H1 (cell line): Measurements from ENCODE around the gene XPO6. TPM values are rescaled to one million over a fixed set of nuclear protein-coding genes. Genes with fewer than 3 reads are reported as not detected.

Source experiments
- CTCF ChIA-PET: fragments of 300-600 bp; sonication (Branson Sonifier 250); formaldehyde crosslinking; loops from one replicate; lab custom pipeline; 2021; ENCODE audit not compliant: partially characterized antibody; lab: Charles Lee
- POLR2A ChIA-PET: fragments of 300-600 bp; sonication (Branson Sonifier 250); formaldehyde crosslinking; loops from one replicate; lab custom pipeline; 2021; ENCODE audit warnings: inconsistent platforms; ENCODE audit not compliant: partially characterized antibody; lab: Charles Lee
- DNase-seq, 2 experiments: peaks; one replicate each; pipeline versions ENCODE4 v3.0.0 to v3.0.0-alpha.2; 2010 to 2022; ENCODE audit warnings: low spot score in 2 of 2, low read depth in 1 of 2, mixed read lengths in 1 of 2
- FAIRE-seq: peaks from 2 replicates; lab custom pipeline; 2011; peaks lifted over from hg19 to GRCh38; lab: Jason Lieb, UNC
- H2AFZ ChIP-seq: 2 replicates; pipeline ENCODE4 v1.8.1; 2012; ENCODE audit warnings: low read length, inconsistent platforms
- H2AK5ac ChIP-seq: 2 replicates; pipeline ENCODE4 v1.6.1; 2013; ENCODE audit warnings: low read depth, low read length
- H2BK120ac ChIP-seq: replicated peaks from 2 replicates; pipeline ENCODE3; 2013; ENCODE audit warnings: low read depth, low read length, inconsistent platforms
- H2BK12ac ChIP-seq: 2 replicates; pipeline ENCODE4 v1.6.1; 2013; ENCODE audit warnings: low read depth, low read length
- H2BK15ac ChIP-seq: 2 replicates; pipeline ENCODE4 v1.6.1; 2013; ENCODE audit warnings: low read length
- H2BK20ac ChIP-seq: 2 replicates; pipeline ENCODE4 v1.6.1; 2013; ENCODE audit warnings: low read length
- H2BK5ac ChIP-seq: 2 replicates; pipeline ENCODE4 v1.6.1; 2013; ENCODE audit warnings: low read depth, low read length
- H3K14ac ChIP-seq: 2 replicates; pipeline ENCODE4 v1.6.1; 2013; ENCODE audit warnings: inconsistent platforms; ENCODE audit not compliant: insufficient read length
- H3K18ac ChIP-seq: 2 replicates; pipeline ENCODE4 v1.6.1; 2013; ENCODE audit warnings: low read length; ENCODE audit errors: extremely low read depth
- H3K23ac ChIP-seq: 2 replicates; pipeline ENCODE4 v1.6.1; 2013; ENCODE audit warnings: inconsistent platforms; ENCODE audit not compliant: insufficient read length
- H3K23me2 ChIP-seq: 2 replicates; pipeline ENCODE4 v1.6.1; 2013; ENCODE audit warnings: low read depth, low read length
- H3K27ac ChIP-seq: 2 replicates; pipeline ENCODE4 v1.6.1; 2011; ENCODE audit warnings: low read depth, low read length, inconsistent platforms
- H3K27me3 ChIP-seq, 4 experiments: replicated peaks in 1 of 4; 1 replicate in 1 of 4; 2 replicates in 3 of 4; pipeline versions ENCODE4 v1.6.1 to v1.8.1; 2011 to 2013; ENCODE audit warnings: low read length in 3 of 4, mild to moderate bottlenecking in 3 of 4, inconsistent platforms in 2 of 4, mixed read lengths in 2 of 4, moderate library complexity in 1 of 4; ENCODE audit not compliant: control insufficient read depth in 3 of 4, insufficient read depth in 3 of 4; ENCODE audit errors: extremely low read depth in 1 of 4
- H3K36me3 ChIP-seq, 4 experiments: 2 replicates each; pipeline versions ENCODE4 v1.6.1 to v1.8.1; 2011 to 2013; ENCODE audit warnings: mild to moderate bottlenecking in 4 of 4, low read length in 3 of 4, moderate library complexity in 2 of 4, control low read depth in 1 of 4, inconsistent platforms in 1 of 4; ENCODE audit not compliant: insufficient read depth in 4 of 4, control insufficient read depth in 2 of 4
- H3K4ac ChIP-seq: replicated peaks from 2 replicates; pipeline ENCODE3; 2013; ENCODE audit warnings: low read length, low read depth, mixed read lengths, inconsistent platforms; ENCODE audit not compliant: insufficient read length
- H3K4me1 ChIP-seq, 4 experiments: replicated peaks in 1 of 4; 1 replicate in 1 of 4; 2 replicates in 3 of 4; pipeline versions ENCODE4 v1.6.1 to v1.8.1; 2011 to 2013; ENCODE audit warnings: low read length in 3 of 4, inconsistent platforms in 2 of 4, mixed read lengths in 1 of 4; ENCODE audit not compliant: insufficient read depth in 4 of 4, control insufficient read depth in 3 of 4
- H3K4me2 ChIP-seq, 2 experiments: 2 replicates each; pipeline versions ENCODE4 v1.6.1 to v1.8.1; 2011 to 2013; ENCODE audit warnings: low read depth in 2 of 2, low read length in 2 of 2, control low read depth in 1 of 2, inconsistent platforms in 1 of 2, mild to moderate bottlenecking in 1 of 2; ENCODE audit not compliant: insufficient read depth in 1 of 2
- H3K4me3 ChIP-seq, 4 experiments: fragments of 200-600, 300-600 bp in 1 of 4; sonication (generic), shearing (Covaris generic), sonication (Bioruptor Twin) in 1 of 4; 2 replicates each; pipeline versions ENCODE4 v1.5.1 to v1.8.1; 2011 to 2016; ENCODE audit warnings: low read length in 4 of 4, low read depth in 3 of 4, control low read depth in 2 of 4, inconsistent platforms in 2 of 4, mild to moderate bottlenecking in 2 of 4, mixed read lengths in 1 of 4, moderate library complexity in 1 of 4; ENCODE audit not compliant: insufficient read depth in 2 of 4; ENCODE audit errors: extremely low read depth in 1 of 4
- H3K56ac ChIP-seq: replicated peaks from 2 replicates; pipeline ENCODE3; 2013; ENCODE audit warnings: low read depth, mild to moderate bottlenecking, mixed read lengths, low read length, inconsistent platforms; ENCODE audit not compliant: insufficient read length
- H3K79me1 ChIP-seq: 2 replicates; pipeline ENCODE4 v1.6.1; 2013; ENCODE audit warnings: low read depth, low read length, control low read depth
- H3K79me2 ChIP-seq, 2 experiments: 2 replicates each; pipeline versions ENCODE4 v1.6.1 to v1.8.1; 2012 to 2013; ENCODE audit warnings: low read length in 2 of 2, mild to moderate bottlenecking in 2 of 2, inconsistent platforms in 1 of 2; ENCODE audit not compliant: insufficient read depth in 2 of 2, control insufficient read depth in 1 of 2
- H3K9ac ChIP-seq, 4 experiments: replicated peaks in 1 of 4; 1 replicate in 1 of 4; 2 replicates in 3 of 4; pipeline versions ENCODE4 v1.6.1 to v1.8.1; 2011 to 2013; ENCODE audit warnings: low read depth in 3 of 4, low read length in 3 of 4, control low read depth in 2 of 4, mild to moderate bottlenecking in 2 of 4, moderate library complexity in 2 of 4, inconsistent platforms in 1 of 4; ENCODE audit errors: extremely low read depth in 1 of 4
- H3K9me3 ChIP-seq, 2 experiments: 2 replicates each; pipeline versions ENCODE4 v1.6.1 to v1.8.1; 2012 to 2013; ENCODE audit warnings: mild to moderate bottlenecking in 2 of 2, moderate library complexity in 2 of 2, control low read depth in 1 of 2, inconsistent platforms in 1 of 2, low read depth in 1 of 2, low read length in 1 of 2, mixed read lengths in 1 of 2; ENCODE audit not compliant: insufficient read depth in 2 of 2
- H4K20me1 ChIP-seq, 2 experiments: replicated peaks in 1 of 2; 2 replicates each; pipeline versions ENCODE3 to v1.8.1; 2011 to 2013; ENCODE audit warnings: inconsistent platforms in 2 of 2, low read length in 2 of 2, mild to moderate bottlenecking in 1 of 2; ENCODE audit not compliant: insufficient read depth in 2 of 2, control insufficient read depth in 1 of 2
- H4K5ac ChIP-seq: 2 replicates; pipeline ENCODE4 v1.6.1; 2013; ENCODE audit warnings: low read length, low read depth, mixed read lengths, inconsistent platforms; ENCODE audit not compliant: insufficient read length
- H4K8ac ChIP-seq: 2 replicates; pipeline ENCODE4 v1.8.0; 2013; ENCODE audit warnings: mild to moderate bottlenecking, moderate library complexity, low read length, inconsistent platforms; ENCODE audit not compliant: insufficient read depth; ENCODE audit errors: extremely low read depth
- H4K91ac ChIP-seq: replicated peaks from 2 replicates; pipeline ENCODE3; 2013; ENCODE audit warnings: low read length, mixed read lengths, inconsistent platforms; ENCODE audit not compliant: insufficient read length
- EGR1 ChIP-seq: IDR thresholded peaks from 2 replicates; pipeline ENCODE4 v1.6.1; 2011; ENCODE audit warnings: low read depth, low read length, borderline replicate concordance
- RFX5 ChIP-seq: IDR thresholded peaks from 2 replicates; pipeline ENCODE4 v1.6.1; 2011; ENCODE audit warnings: low read depth, low read length, improper control_type of control experiment, borderline replicate concordance
- RXRA ChIP-seq: IDR thresholded peaks from 2 replicates; pipeline ENCODE4 v1.6.1; 2011; ENCODE audit warnings: low read depth, mild to moderate bottlenecking, low read length, moderate library complexity; ENCODE audit not compliant: insufficient read depth
- WGBS, 2 experiments: shearing (Covaris generic) in 1 of 2; methylation state at CpG; one replicate each; pipeline versions ENCODE4 v1.1.6 to v1.1.7; 2013 to 2015; ENCODE audit warnings: low lambda C conversion rate in 2 of 2, mixed read lengths in 2 of 2, inconsistent platforms in 1 of 2, low coverage in 1 of 2, missing lambda C conversion rate in 1 of 2; ENCODE audit not compliant: insufficient replicate concordance in 2 of 2, insufficient coverage in 1 of 2, insufficient read length in 1 of 2; ENCODE audit errors: extremely low coverage in 1 of 2, missing lambda C conversion rate in 1 of 2; 5-methylcytosine and 5-hydroxymethylcytosine counted together
- polyA plus RNA-seq, 7 experiments: library from polyadenylated mRNA; depleted of rRNA in 3 of 7; stranded (reverse) in 5 of 7; unstranded in 2 of 7; fragments of >200 nt in 5 of 7; fragments of 200-250 nt in 2 of 7; gene quantifications; 1 replicate in 5 of 7; 2 replicates in 1 of 7; 4 replicates in 1 of 7; pipeline versions ENCODE4 v1.2.1 to v1.2.3, GENCODE V29; 2011 to 2013; ENCODE audit warnings: missing spikeins in 2 of 7, mixed read lengths in 2 of 7
- total RNA-seq: library from RNA; stranded (reverse); fragmentation: NEBNext Ultra II Directional; extraction: Animal tissue kit (Norgen Biotek cat#: 25700); gene quantifications from 2 replicates; pipeline ENCODE4 v1.2.1, GENCODE V29; 2021

XPO6 gene
- total and polyA plus RNA-seq, 2 of the 8 experiments (the other 6 are each of a cell fraction or from before 2014, with no cell fraction given): 152 to 254 TPM

GRCh38 chr16:28081391-28081968 lies 130.3 kb downstream of the XPO6 start:
- TF ChIP-seq RFX5 (no peak), EGR1 (no peak), RXRA (no peak)
- DNase-seq (no peak), FAIRE-seq (no peak)
- no peak overlapping the region for H2BK5ac ChIP-seq
- H2BK12ac ChIP-seq: no peak overlapping the region
- H3K23ac ChIP-seq: no peak overlapping the region
- H3K56ac ChIP-seq: no peak overlapping the region
- ChIA-PET CTCF (interaction anchor here (1.0 to 4.0 kb wide), 2 partner anchors 10 kb away, joined by 3 to 27 read pairs; no protein-coding TSS in a partner anchor), POLR2A (interaction anchor here (4.0 kb wide), 1 partner anchor 10 kb away, joined by 15 read pairs; no protein-coding TSS in a partner anchor)
- H3K4me2 ChIP-seq: no peak overlapping the region
- no peak overlapping the region for H3K27ac ChIP-seq
- no peak overlapping the region for H3K9ac ChIP-seq
- 93% methylated on average over 9 of the region's 9 CpGs; no CpG with 5 or more reads in 1 of the 2 experiments for WGBS, 2 experiments
- H3K27me3 ChIP-seq: no peaks in the 10 kb centered on the region
- H4K5ac ChIP-seq: no peak overlapping the region
- no peak overlapping the region for H3K4ac ChIP-seq
- no peak overlapping the region for H2AK5ac ChIP-seq
- no peaks in the 10 kb centered on the region for H3K23me2 ChIP-seq
- no peak overlapping the region for H2AFZ ChIP-seq
- no peaks in the 10 kb centered on the region for H3K79me2 ChIP-seq
- no peak overlapping the region for H3K4me3 ChIP-seq
- H2BK20ac ChIP-seq: no peak overlapping the region
- no peaks in the 10 kb centered on the region for H3K79me1 ChIP-seq
- H3K36me3 ChIP-seq: no peaks in the 10 kb centered on the region
- no peak overlapping the region for H2BK120ac ChIP-seq
- no peaks in the 10 kb centered on the region for H3K9me3 ChIP-seq
- H4K20me1 ChIP-seq: peaks cover 0 to 1% of the 10 kb centered on the region in 2 experiments
- no peak overlapping the region for H3K18ac ChIP-seq
- H2BK15ac ChIP-seq: no peak overlapping the region
- no peaks in the 10 kb centered on the region for H3K4me1 ChIP-seq
- no peak overlapping the region for H4K91ac ChIP-seq
- H3K14ac ChIP-seq: no peak overlapping the region
- no peak overlapping the region for H4K8ac ChIP-seq
